Epithelial cell of proximal tubule (primary cell): ENCODE data around the gene TMEM191C. TPM values are rescaled to one million over a fixed set of nuclear protein-coding genes. Genes with fewer than 3 reads are reported as not detected.

Source experiments
- DNase-seq: peaks from one replicate; pipeline ENCODE4 v3.0.0-alpha.2; 2011; ENCODE audit warnings: low read depth
- H3K4me3 ChIP-seq: 2 replicates; pipeline ENCODE4 v1.5.1; 2011; ENCODE audit warnings: low read depth, mild to moderate bottlenecking, low read length
- total RNA-seq: library from RNA; depleted of rRNA; stranded (reverse); fragments of >200 nt; gene quantifications from 2 replicates; pipeline ENCODE4 v1.2.3, GENCODE V29; 2015
- TF ChIP-seq, protein P1 (sequence below): conservative IDR thresholded peaks from 2 replicates; pipeline ENCODE4 v1.5.1; 2012; ENCODE audit warnings: low read depth, mild to moderate bottlenecking, low read length

Gene TMEM191C
- total RNA-seq, 1 donor from 2014 or later: 3.8 TPM

DNA sequence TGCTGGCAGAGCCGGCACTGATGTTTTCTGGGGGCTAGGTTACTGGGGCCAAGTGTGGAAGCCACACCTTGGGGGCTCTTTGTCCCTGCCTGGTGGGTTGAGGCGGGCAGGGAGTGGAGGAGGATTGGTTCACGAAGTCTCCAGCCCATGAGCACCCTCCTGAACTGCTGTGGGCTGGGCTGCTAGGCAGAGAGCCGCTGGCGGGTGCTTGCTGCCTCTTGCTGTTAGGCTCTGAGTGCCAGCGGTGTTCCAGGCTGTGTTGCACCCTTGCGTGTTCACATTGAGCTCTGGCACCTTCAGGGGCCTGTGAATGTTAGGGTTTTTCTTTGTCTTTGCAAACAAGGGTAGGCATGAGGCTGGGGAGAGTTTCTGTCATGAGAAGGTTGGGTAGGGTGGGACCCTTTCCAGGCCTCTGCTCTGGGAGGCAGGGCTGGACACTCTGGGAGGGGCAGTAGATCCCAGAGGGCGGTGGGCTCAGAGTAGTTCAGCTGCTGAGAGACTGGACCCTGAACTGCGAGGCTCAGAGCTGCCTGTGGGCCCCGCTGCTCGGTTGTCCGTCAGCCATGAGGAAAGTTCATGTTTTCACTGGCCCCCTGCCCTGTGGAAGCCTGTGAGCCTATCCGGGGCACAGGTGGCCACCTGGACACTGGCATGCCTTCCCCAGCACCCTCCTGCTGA lies 24.0 kb upstream of the TMEM191C start:
- no peak overlapping the region for H3K4me3 ChIP-seq
- TF ChIP-seq, protein P1, sequence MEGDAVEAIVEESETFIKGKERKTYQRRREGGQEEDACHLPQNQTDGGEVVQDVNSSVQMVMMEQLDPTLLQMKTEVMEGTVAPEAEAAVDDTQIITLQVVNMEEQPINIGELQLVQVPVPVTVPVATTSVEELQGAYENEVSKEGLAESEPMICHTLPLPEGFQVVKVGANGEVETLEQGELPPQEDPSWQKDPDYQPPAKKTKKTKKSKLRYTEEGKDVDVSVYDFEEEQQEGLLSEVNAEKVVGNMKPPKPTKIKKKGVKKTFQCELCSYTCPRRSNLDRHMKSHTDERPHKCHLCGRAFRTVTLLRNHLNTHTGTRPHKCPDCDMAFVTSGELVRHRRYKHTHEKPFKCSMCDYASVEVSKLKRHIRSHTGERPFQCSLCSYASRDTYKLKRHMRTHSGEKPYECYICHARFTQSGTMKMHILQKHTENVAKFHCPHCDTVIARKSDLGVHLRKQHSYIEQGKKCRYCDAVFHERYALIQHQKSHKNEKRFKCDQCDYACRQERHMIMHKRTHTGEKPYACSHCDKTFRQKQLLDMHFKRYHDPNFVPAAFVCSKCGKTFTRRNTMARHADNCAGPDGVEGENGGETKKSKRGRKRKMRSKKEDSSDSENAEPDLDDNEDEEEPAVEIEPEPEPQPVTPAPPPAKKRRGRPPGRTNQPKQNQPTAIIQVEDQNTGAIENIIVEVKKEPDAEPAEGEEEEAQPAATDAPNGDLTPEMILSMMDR: no peak
- no peak for DNase-seq

DNA sequence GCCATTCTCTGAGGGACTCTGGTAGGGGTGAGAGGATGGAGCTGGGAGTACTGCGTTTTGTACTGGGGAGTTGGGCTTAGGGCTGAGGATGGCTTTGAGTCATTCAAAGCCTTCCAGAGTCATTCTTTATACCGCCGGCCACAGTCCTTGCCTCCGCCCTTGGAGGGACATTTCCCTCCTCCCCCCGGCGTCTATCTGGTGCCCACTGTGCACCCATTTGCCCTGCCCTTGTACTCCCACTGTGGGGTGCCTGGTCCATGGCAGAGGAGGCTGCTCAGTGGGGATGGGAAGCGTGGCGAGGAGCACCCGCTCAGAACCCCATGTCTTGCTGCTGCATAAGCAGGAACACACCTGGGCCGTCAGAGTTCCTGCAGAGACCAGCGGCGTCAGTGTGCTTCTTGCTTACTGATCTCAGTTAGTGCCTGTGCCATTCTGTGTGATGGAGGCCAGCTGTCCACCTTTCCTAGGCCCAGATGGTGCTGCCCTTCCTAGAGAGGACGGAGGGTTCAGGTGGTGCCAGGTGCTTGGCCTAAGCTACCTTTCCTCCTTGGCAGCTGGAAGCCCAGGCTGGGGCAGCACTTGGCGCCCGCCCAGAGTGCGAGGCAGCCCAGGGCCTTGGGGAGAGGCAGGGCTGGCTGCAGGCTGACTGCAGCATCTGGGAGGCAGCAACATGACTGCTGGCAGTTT lies 23.3 kb upstream of the TMEM191C start:
- no peak for DNase-seq
- TF ChIP-seq, protein P1: no peak
- no peak overlapping the region for H3K4me3 ChIP-seq

DNA sequence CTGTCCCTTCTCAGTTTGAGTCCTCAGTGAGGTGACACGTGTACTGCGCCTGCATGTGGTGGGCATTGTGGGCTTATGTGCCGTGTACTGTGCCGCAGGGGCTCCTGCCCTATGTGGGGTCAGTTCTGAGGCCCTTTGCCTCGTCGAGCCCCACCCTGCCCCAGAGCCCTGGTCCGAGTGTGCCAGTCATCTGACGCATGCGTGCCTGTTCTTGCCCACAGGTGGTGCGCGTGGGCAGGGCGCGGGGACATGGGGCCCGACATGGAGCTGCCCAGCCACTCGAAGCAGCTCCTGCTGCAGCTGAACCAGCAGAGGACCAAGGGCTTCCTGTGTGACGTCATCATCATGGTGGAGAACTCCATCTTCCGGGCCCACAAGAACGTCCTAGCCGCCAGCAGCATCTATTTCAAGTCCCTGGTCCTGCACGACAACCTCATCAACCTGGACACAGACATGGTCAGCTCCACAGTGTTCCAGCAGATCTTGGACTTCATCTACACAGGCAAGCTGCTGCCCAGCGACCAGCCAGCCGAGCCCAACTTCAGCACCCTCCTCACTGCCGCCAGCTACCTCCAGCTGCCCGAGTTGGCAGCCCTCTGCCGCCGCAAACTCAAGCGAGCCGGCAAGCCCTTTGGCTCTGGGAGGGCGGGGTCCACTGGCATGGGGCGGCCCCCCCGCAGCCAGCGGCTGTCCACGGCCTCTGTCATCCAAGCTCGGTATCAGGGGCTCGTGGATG lies 22.3 kb upstream of the TMEM191C start:
- H3K4me3 ChIP-seq: no peak overlapping the region
- no peak for DNase-seq
- TF ChIP-seq, protein P1: no peak

DNA sequence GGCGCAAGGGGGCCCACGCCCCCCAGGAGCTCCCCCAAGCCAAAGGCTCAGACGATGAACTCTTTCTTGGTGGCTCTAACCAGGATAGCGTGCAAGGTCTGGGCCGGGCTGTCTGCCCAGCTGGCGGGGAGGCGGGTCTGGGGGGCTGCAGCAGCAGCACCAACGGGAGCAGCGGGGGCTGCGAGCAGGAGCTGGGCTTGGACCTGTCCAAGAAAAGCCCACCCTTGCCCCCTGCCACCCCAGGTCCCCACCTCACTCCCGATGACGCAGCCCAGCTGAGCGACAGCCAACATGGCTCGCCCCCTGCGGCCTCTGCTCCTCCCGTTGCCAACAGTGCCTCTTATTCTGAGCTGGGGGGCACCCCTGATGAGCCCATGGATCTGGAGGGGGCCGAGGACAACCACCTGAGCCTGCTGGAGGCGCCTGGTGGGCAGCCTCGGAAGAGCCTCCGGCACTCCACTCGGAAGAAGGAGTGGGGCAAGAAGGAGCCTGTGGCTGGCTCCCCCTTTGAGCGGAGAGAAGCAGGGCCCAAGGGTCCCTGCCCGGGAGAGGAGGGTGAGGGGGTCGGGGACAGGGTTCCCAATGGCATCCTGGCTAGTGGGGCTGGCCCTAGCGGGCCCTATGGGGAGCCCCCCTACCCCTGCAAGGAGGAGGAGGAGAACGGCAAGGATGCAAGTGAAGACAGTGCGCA lies 21.6 kb upstream of the TMEM191C start:
- no peak for DNase-seq
- TF ChIP-seq, protein P1: no peak
- no peak overlapping the region for H3K4me3 ChIP-seq

DNA sequence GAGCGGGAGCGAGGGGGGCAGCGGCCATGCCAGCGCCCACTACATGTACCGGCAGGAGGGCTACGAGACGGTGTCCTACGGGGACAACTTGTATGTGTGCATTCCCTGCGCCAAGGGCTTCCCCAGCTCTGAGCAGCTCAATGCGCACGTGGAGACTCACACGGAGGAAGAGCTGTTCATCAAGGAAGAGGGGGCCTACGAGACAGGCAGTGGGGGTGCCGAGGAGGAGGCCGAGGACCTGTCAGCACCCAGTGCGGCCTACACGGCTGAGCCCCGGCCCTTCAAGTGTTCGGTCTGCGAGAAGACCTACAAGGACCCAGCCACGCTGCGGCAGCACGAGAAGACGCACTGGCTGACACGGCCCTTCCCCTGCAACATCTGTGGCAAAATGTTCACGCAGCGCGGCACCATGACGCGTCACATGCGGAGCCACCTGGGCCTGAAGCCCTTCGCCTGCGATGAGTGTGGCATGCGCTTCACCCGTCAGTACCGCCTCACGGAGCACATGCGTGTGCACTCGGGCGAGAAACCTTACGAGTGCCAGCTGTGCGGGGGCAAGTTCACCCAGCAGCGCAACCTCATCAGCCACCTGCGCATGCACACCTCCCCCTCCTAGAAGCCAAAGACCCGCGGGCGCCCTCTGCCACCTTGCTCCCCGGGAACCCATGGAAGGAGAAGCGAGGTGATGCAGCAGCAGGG lies 20.9 kb upstream of the TMEM191C start:
- TF ChIP-seq, protein P1: no peak
- H3K4me3 ChIP-seq: no peak overlapping the region
- no peak for DNase-seq
